GM21528 (cell line): ENCODE data around the gene PHF2.

Experiments used
- ATAC-seq: cut with Tn5 transposase; IDR thresholded peaks from one replicate; pipeline ENCODE4 v1.9.1; 2021; ENCODE audit warnings: mild to moderate bottlenecking, moderate library complexity; ENCODE audit not compliant: unreplicated experiment, low FRiP score

Gene PHF2

GRCh38 chr9:93576258-93577077 lies at the start of gene PHF2:
PHF2 (plus strand) TSS chr9:93576584; CDS start chr9:93576774, 190 bp downstream.
- ATAC-seq = no peak

DNA sequence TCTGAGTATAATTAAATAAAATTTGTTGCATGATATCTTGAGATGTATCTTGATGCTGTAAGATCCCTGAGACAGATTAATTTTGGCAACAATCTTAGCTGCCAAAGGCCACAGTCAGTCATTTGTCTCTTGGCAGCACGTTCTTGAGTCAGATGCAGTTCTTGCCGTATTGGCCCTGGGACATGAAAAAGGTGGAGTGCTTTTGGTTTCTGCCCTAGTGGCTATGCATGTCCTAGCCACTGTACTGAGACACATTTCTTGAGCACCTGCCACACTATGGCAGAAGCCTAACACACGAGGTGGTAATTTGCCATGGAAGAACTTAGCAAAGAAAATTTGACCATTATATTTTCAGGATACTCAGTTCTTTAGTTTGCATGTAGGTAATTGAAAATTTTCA lies 45.0 kb upstream of the PHF2 start:
- no peak for ATAC-seq

- no peak for ATAC-seq
Observed at GRCh38 chr9:93532141-93532540, 44.2 kb upstream of the PHF2 start.

DNA sequence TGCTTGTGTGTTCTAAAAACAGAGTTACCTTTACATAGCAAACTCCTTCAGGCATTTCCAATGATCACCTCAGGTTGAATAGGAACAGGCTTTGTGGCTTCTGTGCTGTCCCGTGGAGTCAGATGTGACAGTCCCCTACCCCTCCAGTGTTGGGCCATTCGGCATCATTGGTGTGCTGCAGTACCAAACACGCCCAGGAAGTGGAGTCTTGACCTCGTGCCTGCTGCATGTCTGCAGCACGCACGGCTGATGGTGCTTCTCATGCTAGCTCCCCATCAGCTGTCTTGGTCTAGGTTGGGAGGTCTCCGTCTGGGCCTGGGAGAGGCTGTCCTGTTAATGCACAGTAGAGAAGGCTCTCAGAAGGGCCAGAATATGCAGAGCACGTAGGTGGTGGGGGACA lies 42.5 kb upstream of the PHF2 start:
- ATAC-seq = no peak

- no peak for ATAC-seq
Observed at GRCh38 chr9:93536167-93536566, 40.2 kb upstream of the PHF2 start.

- no peak for ATAC-seq
Observed at GRCh38 chr9:93536874-93537273, 39.5 kb upstream of the PHF2 start.

DNA sequence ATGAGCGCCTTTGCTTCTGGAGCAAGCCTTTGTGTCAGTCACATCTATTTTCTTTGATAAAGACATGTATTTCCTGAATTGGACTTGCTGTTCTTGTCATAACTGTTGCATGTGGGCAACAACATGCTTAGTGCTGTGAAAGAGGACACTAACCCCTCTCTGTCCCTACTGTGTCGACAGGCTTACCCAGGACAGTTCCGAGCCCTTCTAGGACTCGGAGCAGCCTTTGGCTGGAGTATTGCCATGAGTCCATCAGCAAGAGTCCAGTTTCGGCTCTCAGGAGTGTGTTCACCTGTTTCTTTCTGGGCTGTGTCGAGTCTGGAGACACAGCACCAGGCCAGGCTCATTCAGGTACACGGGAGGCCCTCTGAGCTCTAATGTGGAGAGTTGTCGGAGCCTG lies 36.1 kb upstream of the PHF2 start:
- no peak for ATAC-seq

DNA sequence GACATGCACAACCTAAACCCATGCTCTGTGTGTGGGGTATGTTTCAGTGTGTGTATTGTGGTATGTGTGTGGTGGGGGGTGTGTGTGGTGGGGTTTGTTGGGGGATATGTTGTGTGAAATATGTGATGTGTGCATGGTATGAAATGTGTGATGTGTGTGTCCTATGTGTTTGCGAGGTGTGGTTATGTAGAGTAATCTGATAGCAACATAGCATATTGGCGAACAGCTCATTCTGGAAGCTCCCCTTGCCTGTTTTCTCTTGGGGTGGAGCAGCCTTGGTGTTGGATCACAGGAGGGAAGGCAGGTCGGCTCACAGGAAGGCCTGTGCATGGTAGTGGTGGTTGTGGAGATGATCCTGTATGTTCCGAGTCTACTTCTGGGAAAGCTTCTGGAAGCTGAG lies 35.4 kb upstream of the PHF2 start:
- no peak for ATAC-seq

- no peak for ATAC-seq
Observed at GRCh38 chr9:93541581-93542349, 34.6 kb upstream of the PHF2 start.

DNA sequence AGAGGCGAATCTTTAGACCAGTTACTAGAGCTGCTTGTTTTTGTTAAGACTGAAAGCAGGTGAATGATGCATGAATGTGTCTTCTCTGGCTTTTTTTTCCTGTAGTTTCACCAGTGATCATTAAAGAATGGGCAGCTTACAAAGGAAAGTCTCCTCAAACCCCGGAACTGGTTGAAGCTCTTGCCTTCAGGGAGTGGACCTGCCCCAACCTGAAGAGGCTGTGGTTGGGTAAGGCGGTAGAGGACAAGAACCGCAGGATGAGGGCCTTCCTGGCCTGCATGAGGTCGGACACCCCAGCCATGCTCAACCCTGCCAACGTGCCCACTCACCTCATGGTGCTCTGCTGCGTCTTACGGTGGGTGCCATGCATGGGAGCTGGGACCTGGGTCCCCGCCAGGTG lies 33.3 kb upstream of the PHF2 start:
- no peak for ATAC-seq

DNA sequence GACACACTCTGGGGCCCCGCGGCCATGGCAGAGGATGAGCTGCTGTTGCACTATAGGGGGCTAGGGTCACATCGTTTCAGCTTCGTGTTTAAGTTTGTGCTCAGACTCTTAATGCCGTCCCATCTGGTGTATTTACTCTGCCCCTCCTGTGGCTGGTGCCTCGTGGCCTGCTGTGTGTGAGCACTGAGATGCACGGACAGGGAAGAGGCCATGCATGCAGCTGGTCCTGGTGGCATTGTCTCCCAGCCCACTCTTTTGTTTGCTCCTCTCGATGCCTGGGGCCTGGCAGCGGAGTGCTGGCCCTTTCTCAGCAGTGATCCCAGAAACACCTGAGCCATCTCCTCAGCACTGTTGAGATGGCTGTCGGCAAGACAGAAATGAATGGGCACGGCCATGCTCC lies 30.0 kb upstream of the PHF2 start:
- ATAC-seq = no peak

GRCh38 chr9:93549611-93550010 lies 26.8 kb upstream of the PHF2 start:
- no peak for ATAC-seq

GRCh38 chr9:93552923-93553322 lies 23.5 kb upstream of the PHF2 start:
- no peak for ATAC-seq

GRCh38 chr9:93555370-93555769 lies 21.0 kb upstream of the PHF2 start:
- ATAC-seq = no peak

- ATAC-seq = no peak
Observed at GRCh38 chr9:93557366-93558137, 18.8 kb upstream of the PHF2 start.

DNA sequence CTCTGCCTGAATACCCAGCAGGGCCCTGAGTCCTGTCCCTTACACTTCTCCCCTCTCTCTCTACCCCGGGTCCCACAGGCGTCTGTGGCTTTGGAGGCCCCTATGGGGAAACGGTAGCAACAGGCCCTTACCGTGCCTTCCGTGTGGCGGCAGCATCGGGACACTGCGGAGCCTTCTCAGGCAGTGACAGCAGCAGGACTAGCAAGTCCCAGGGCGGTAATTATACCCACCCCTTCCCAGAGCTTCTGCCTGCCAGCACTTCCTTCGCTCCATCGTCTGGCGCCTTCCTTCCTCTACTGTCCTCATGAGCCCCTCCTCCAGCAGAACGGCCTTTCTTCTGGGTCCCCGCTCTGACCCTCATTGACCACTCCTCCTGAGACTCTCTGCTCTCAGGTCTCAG lies 17.9 kb upstream of the PHF2 start:
- ATAC-seq = no peak

DNA sequence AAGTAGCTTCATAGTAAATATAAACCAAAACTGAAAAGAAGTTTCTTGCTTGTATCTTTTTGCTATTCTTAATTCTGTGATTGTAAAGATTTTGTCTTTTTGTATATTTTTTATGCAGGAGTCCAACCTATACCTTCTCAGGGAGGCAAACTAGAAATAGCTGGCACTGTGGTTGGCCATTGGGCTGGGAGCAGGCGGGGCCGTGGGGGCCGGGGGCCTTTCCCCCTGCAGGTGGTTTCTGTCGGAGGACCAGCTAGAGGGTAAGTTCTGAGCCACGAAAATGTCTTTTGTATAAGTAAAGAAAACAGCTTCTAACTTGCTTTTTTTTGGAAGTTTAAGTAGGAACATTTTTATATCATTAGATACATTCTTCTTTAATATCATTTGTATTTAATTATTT lies 15.4 kb upstream of the PHF2 start:
- no peak for ATAC-seq

- no peak for ATAC-seq
Observed at GRCh38 chr9:93562157-93562556, 14.2 kb upstream of the PHF2 start.

DNA sequence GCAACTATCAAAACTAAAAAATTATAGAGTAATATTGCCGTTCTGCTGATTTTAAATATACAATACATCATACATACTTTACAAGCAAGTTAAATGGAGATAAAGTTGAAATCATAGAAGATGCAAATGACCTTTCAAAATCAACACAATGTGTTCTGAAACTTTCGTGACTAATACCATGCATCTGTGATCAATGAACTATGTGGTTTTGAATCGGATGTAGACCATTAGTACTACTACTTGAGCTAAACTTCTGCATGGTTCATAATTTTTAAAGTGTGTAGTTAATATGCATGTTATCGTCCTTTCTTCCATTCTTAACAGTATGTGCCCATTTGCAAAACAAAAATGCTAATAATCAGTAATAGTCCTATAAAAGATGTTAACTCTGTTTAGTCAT lies 11.3 kb upstream of the PHF2 start:
- ATAC-seq = no peak

DNA sequence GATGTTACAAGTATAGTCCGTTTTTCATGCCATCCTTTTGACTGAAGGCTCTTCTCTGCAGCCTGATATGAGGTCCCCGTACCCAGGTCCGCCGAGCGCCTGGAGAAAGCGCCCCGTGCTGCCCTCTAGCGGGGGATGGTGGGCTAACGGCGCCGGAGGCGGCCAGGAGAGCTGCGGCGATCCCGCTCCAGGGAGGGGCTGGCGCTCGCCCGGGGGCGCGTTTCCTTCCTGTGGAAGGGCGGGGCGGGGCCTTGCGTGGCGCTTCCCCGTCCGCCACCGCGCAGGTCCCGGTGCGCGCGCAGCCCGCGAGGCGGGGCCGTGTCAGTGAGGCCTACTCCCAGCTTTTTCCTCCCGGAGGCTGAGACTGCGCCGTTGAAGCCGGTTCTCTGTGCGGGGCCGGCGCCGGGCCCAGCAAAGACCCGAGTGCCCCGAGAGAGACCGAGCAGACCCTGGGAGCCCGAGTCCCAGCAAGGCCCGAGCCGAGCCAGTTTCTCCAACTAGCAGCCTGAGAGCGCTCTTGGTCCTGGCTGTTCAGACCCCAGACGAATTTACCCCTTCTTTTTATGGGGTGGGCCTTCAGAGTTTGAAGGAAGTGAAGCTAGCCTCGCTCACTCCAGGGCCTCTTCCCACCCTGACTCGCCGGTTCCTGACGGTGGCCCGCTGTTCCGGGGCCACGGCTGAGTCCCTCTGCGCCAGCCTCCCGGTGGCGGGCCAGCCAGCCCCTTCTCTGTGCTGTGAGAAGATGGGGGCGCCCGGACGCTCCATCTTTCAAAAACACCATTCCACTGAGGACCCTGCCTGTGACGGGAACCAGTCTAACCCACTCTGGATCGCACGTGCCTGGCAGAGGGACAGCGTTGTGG lies 9.7 kb upstream of the PHF2 start:
- ATAC-seq = peak; percentile 84
